Measurements from ENCODE around the gene OLFM4.
A peak's percentile ranks its signal among the peaks of the same experiment; 100 is the strongest.

OLFM4 gene

GRCh38 chr13:53028637-53029203, at the start of gene OLFM4:
Gene OLFM4, plus strand, starts transcription at chr13:53028813. Its CDS starts 24 bp downstream, at chr13:53028837.
- TF ChIP-seq ARNTL (CRISPR knock-in tag; IDR thresholded peaks at IDR 0.05; ENCODE audit: borderline replicate concordance, low read depth): no peak
- TF ChIP-seq PPARA (CRISPR knock-in tag; IDR thresholded peaks at IDR 0.05; ENCODE audit: borderline replicate concordance): no peak
- TF ChIP-seq BACH2 (CRISPR knock-in tag; IDR thresholded peaks at IDR 0.05; ENCODE audit: borderline replicate concordance): no peak
- TF ChIP-seq TOX (CRISPR knock-in tag; IDR thresholded peaks at IDR 0.05; ENCODE audit: borderline replicate concordance): no peak
- TF ChIP-seq GLIS3 (CRISPR knock-in tag; IDR thresholded peaks at IDR 0.05): no peak
- TF ChIP-seq ZFP3 (CRISPR knock-in tag; IDR thresholded peaks at IDR 0.05): no peak
- no peak for TF ChIP-seq ISL1 (CRISPR knock-in tag; IDR thresholded peaks at IDR 0.05)
- no peak for TF ChIP-seq SNAI2 (CRISPR knock-in tag; IDR thresholded peaks at IDR 0.05)
- no peak for TF ChIP-seq ZC3H10 (CRISPR knock-in tag; IDR thresholded peaks at IDR 0.05)
- TF ChIP-seq CSRNP3 (CRISPR knock-in tag; IDR thresholded peaks at IDR 0.05): no peak
- no peak for TF ChIP-seq ZNF565 (CRISPR knock-in tag; conservative IDR thresholded peaks at IDR 0.05; ENCODE audit: low read depth)
- TF ChIP-seq CREB5 (CRISPR knock-in tag; IDR thresholded peaks at IDR 0.05; ENCODE audit: low read depth): no peak
- TF ChIP-seq ZNF8 (CRISPR knock-in tag; IDR thresholded peaks at IDR 0.05): no peak
- TF ChIP-seq TSHZ2 (CRISPR knock-in tag; IDR thresholded peaks at IDR 0.05): no peak
- no peak for TF ChIP-seq OSR1 (CRISPR knock-in tag; IDR thresholded peaks at IDR 0.05)
- no peak for ATAC-seq

- TF ChIP-seq TCF4 (CRISPR knock-in tag; IDR thresholded peaks at IDR 0.05; ENCODE audit: borderline replicate concordance): no peak
- no peak for TF ChIP-seq PATZ1 (CRISPR knock-in tag; IDR thresholded peaks at IDR 0.05; ENCODE audit: borderline replicate concordance)
- no peak for TF ChIP-seq POU6F1 (CRISPR knock-in tag; IDR thresholded peaks at IDR 0.05; ENCODE audit: borderline replicate concordance, low read depth)
- TF ChIP-seq OSR1 (CRISPR knock-in tag; IDR thresholded peaks at IDR 0.05): no peak
- no peak for TF ChIP-seq ZNF8 (CRISPR knock-in tag; IDR thresholded peaks at IDR 0.05)
- no peak for TF ChIP-seq ESRRG (CRISPR knock-in tag; IDR thresholded peaks at IDR 0.05)
- no peak for ATAC-seq
These were observed 49.6 kb upstream of the OLFM4 start for GRCh38 chr13:52978989-52979388.

GRCh38 chr13:52980695-52981094, 47.9 kb upstream of the OLFM4 start:
- no peak for ATAC-seq
- no peak for TF ChIP-seq ZNF8 (CRISPR knock-in tag; IDR thresholded peaks at IDR 0.05)
- TF ChIP-seq CREB5 (CRISPR knock-in tag; IDR thresholded peaks at IDR 0.05; ENCODE audit: low read depth): no peak
- no peak for TF ChIP-seq POU6F1 (CRISPR knock-in tag; IDR thresholded peaks at IDR 0.05; ENCODE audit: borderline replicate concordance, low read depth)
- TF ChIP-seq ISL1 (CRISPR knock-in tag; IDR thresholded peaks at IDR 0.05): peak; percentile 86

Measured in SK-N-SH treated with all-trans-retinoic acid at 6 μM for 48 hours (cell line).